Endodermal cell (in vitro differentiated cells): ENCODE measurements around the gene PLPP6. TPM values are rescaled to one million over a fixed set of nuclear protein-coding genes. Genes with fewer than 3 reads are reported as not detected.
"Not testable (repeated sequence)": the region's sequence is repeated elsewhere in the genome, so short reads cannot be mapped to it uniquely, and the experiment has no call there.

Experiments
- DNase-seq: peaks from one replicate; pipeline ENCODE4 v3.0.0-alpha.2; 2017
- H3K27ac ChIP-seq: 2 replicates; pipeline ENCODE4 v1.5.1; 2013; ENCODE audit warnings: mild to moderate bottlenecking, low read depth, low read length, moderate library complexity
- H3K27me3 ChIP-seq: 2 replicates; pipeline ENCODE4 v1.6.1; 2013; ENCODE audit warnings: mild to moderate bottlenecking, low read length, moderate library complexity; ENCODE audit not compliant: insufficient read depth, control insufficient read depth, poor library complexity, severe bottlenecking
- H3K36me3 ChIP-seq: 2 replicates; pipeline ENCODE4 v1.7.0; 2013; ENCODE audit warnings: mild to moderate bottlenecking, low read length, moderate library complexity; ENCODE audit not compliant: control insufficient read depth, insufficient read depth
- H3K4me1 ChIP-seq: one replicate; pipeline ENCODE4 v1.7.0; 2013; ENCODE audit warnings: low read length; ENCODE audit not compliant: control insufficient read depth, insufficient read depth
- H3K4me3 ChIP-seq: 2 replicates; pipeline ENCODE4 v1.5.1; 2013; ENCODE audit warnings: mild to moderate bottlenecking, low read length, moderate library complexity
- H3K9ac ChIP-seq: 2 replicates; pipeline ENCODE4 v1.6.1; 2013; ENCODE audit warnings: mild to moderate bottlenecking, low read length, moderate library complexity; ENCODE audit not compliant: poor library complexity, severe bottlenecking; ENCODE audit errors: extremely low read depth
- H3K9me3 ChIP-seq: 2 replicates; pipeline ENCODE4 v1.6.1; 2013; ENCODE audit warnings: mild to moderate bottlenecking, low read length, moderate library complexity; ENCODE audit not compliant: control insufficient read depth
- H3K27ac Mint-ChIP-seq: 2 replicates; pipeline ENCODE4 v1.8.0; 2020; ENCODE audit warnings: mixed read lengths
- H3K27me3 Mint-ChIP-seq: 2 replicates; pipeline ENCODE4 v1.8.0; 2021; ENCODE audit warnings: mild to moderate bottlenecking, mixed read lengths; ENCODE audit not compliant: insufficient read depth
- H3K36me3 Mint-ChIP-seq: 2 replicates; pipeline ENCODE4 v1.8.0; 2020; ENCODE audit warnings: low read depth, mixed read lengths
- H3K4me1 Mint-ChIP-seq: 2 replicates; pipeline ENCODE4 v1.8.0; 2020; ENCODE audit warnings: mixed read lengths
- H3K4me3 Mint-ChIP-seq: 2 replicates; pipeline ENCODE4 v1.8.0; 2020; ENCODE audit warnings: mild to moderate bottlenecking, moderate library complexity, mixed read lengths
- H3K9me3 Mint-ChIP-seq: 2 replicates; pipeline ENCODE4 v1.8.0; 2020; ENCODE audit warnings: mild to moderate bottlenecking, mixed read lengths
- WGBS, 2 experiments: methylation state at CpG; one replicate each; pipeline versions ENCODE4 v1.1.5 to v1.1.7; 2013; ENCODE audit warnings: missing lambda C conversion rate in 2 of 2, mixed read lengths in 1 of 2; ENCODE audit not compliant: insufficient coverage in 1 of 2, insufficient read length in 1 of 2; 5-methylcytosine and 5-hydroxymethylcytosine counted together
- total RNA-seq, 2 donors: library from RNA; stranded (reverse); fragmentation: NEBNext Ultra II Directional in 1 of 2; extraction: Animal tissue kit (Norgen Biotek cat#: 25700) in 1 of 2; gene quantifications; 2 replicates in 1 of 2; 3 replicates in 1 of 2; pipeline ENCODE4 v1.2.1, GENCODE V29; 2021
- TF ChIP-seq, protein P1 (sequence below): fragments of 200-600 bp; sonication (generic); conservative IDR thresholded peaks from 2 replicates; pipeline ENCODE4 v1.5.0; 2021; ENCODE audit warnings: antibody characterized with exemption, mild to moderate bottlenecking

The PLPP6 gene
- total RNA-seq, 2 donors from 2014 or later = 13.1 to 19.6 TPM

DNA sequence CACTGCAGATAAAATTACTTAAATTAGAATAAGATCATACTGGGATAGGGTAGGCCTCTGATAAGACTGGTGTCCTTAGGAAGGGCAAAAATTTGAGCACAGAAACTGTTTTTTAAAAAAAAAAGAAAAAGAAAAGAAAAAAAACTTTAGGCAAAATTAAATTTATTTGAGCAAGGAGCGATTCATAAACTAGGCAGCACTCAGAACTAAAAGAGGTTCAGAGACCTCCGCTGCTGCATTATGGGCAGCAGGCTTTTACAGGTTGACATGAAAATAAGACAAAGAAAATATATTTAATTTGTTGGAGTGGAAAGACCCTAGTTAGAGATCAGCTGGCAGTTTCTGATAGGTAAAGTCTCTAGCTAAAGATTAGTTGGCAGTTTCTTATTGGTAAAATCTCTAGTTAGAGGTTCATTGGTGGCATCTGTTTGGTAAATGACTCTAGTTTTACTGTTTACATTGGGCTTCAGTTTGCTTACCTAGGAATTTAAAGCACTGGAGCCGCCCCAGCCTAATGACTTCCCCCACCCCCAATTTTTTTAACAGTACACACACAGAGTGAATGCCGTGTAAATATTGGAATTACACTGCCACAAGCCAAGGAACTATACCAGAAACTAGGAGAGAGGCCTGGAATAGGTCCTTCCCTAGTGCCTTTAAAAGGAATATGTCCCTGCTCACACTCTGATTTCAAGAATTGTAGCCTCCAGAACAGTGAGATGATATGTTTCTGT lies 4.5 kb upstream of the PLPP6 start:
- Histone ChIP-seq H3K36me3 (no peaks in the 10 kb centered on the region), H3K27me3 (no peaks in the 10 kb centered on the region), H3K4me1 (peaks cover 3% of the 10 kb centered on the region), H3K9me3 (no peaks in the 10 kb centered on the region), H3K4me3 (no peak overlapping the region), H3K27ac (no peak overlapping the region), H3K9ac (no peak overlapping the region)
- TF ChIP-seq, protein P1, sequence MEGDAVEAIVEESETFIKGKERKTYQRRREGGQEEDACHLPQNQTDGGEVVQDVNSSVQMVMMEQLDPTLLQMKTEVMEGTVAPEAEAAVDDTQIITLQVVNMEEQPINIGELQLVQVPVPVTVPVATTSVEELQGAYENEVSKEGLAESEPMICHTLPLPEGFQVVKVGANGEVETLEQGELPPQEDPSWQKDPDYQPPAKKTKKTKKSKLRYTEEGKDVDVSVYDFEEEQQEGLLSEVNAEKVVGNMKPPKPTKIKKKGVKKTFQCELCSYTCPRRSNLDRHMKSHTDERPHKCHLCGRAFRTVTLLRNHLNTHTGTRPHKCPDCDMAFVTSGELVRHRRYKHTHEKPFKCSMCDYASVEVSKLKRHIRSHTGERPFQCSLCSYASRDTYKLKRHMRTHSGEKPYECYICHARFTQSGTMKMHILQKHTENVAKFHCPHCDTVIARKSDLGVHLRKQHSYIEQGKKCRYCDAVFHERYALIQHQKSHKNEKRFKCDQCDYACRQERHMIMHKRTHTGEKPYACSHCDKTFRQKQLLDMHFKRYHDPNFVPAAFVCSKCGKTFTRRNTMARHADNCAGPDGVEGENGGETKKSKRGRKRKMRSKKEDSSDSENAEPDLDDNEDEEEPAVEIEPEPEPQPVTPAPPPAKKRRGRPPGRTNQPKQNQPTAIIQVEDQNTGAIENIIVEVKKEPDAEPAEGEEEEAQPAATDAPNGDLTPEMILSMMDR = no peak
- DNase-seq = no peak
- peaks cover 3% of the 10 kb centered on the region for H3K36me3 Mint-ChIP-seq
- 91 to 96% methylated on average over 2 to 4 of the region's 4 CpGs for WGBS, 2 experiments
- no peak overlapping the region for H3K27ac Mint-ChIP-seq
- H3K27me3 Mint-ChIP-seq = peaks cover 1% of the 10 kb centered on the region
- H3K4me3 Mint-ChIP-seq = no peak overlapping the region
- peaks cover 19% of the 10 kb centered on the region for H3K4me1 Mint-ChIP-seq
- no peaks in the 10 kb centered on the region for H3K9me3 Mint-ChIP-seq

DNA sequence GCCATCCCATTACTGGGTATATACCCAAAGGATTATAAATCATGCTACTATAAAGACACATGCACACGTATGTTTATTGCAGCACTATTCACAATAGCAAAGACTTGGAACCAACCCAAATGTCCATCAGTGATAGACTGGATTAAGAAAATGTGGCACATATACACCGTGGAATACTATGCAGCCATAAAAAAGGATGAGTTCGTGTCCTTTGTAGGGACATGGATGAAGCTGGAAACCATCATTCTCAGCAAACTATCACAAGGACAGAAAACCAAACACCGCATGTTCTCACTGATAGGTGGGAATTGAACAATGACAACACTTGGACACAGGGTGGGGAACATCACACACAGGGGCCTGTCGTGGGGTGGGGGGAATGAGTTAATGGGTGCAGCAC lies 1.4 kb upstream of the PLPP6 start:
- WGBS, 2 experiments = 100% methylated on average over 3 of the region's 5 CpGs; no CpG with 5 or more reads in 1 of the 2 experiments
- H3K4me1 Mint-ChIP-seq = peaks cover 47% of the 10 kb centered on the region

DNA sequence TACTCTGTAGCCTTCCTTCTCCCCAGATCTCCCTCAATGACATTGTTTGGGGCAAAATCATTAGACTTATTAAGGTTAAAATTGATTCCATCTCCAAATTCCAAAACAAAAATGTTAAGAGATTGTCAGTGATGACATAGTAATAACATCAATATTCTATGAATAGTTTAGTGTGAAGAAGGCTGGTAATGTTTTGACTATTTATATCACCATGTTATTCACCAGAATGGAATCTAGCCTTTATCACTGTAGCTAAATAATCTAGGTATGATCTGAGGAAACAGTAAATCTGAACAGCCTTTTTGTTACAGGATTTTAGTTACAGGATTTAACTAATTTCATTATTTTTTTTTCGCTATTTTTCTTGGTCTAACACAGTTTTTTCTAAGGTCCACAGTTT lies 929 bp upstream of the PLPP6 start:
- H3K27ac ChIP-seq = no peak overlapping the region
- H3K36me3 Mint-ChIP-seq = peaks cover 3% of the 10 kb centered on the region
- no peak overlapping the region for H3K9ac ChIP-seq
- no peaks in the 10 kb centered on the region for H3K9me3 ChIP-seq
- H3K27me3 ChIP-seq = no peaks in the 10 kb centered on the region
- peaks cover 14% of the 10 kb centered on the region for H3K4me1 ChIP-seq
- no peak overlapping the region for H3K4me3 Mint-ChIP-seq
- H3K4me3 ChIP-seq = no peak overlapping the region
- DNase-seq = no peak
- no peak overlapping the region for H3K27ac Mint-ChIP-seq
- WGBS, 2 experiments = 96 to 100% methylated on average over 1 of the region's 1 CpG
- H3K27me3 Mint-ChIP-seq = peaks cover 1% of the 10 kb centered on the region
- H3K9me3 Mint-ChIP-seq = no peaks in the 10 kb centered on the region
- TF ChIP-seq, protein P1 = no peak
- no peaks in the 10 kb centered on the region for H3K36me3 ChIP-seq
- H3K4me1 Mint-ChIP-seq = peaks cover 51% of the 10 kb centered on the region

More for the DNA sequence above, 1.4 kb upstream of the PLPP6 start:
- not testable (repeated sequence) for H3K9me3 Mint-ChIP-seq, H3K36me3 ChIP-seq, H3K4me3 Mint-ChIP-seq, H3K4me3 ChIP-seq, H3K27ac ChIP-seq, DNase-seq, H3K36me3 Mint-ChIP-seq, H3K9me3 ChIP-seq, H3K27ac Mint-ChIP-seq, H3K27me3 ChIP-seq, H3K9ac ChIP-seq, H3K27me3 Mint-ChIP-seq
- peaks cover 13% of the 10 kb centered on the region for H3K4me1 ChIP-seq
